ACC112 (cell line): ENCODE measurements around the gene NEU2.

Experiments
- H2AFZ ChIP-seq: fragments of 200-600 bp; sonication (generic); one replicate; pipeline ENCODE4 v1.6.0; 2017; ENCODE audit warnings: antibody characterized with exemption, low read length; ENCODE audit not compliant: unreplicated experiment
- H3K27ac ChIP-seq: fragments of 200-600 bp; sonication (generic); 2 replicates; pipeline ENCODE4 v1.5.1; 2014; ENCODE audit warnings: low read depth, mild to moderate bottlenecking, antibody characterized with exemption, low read length, moderate library complexity
- H3K27me3 ChIP-seq: fragments of 200-600 bp; sonication (generic); 2 replicates; pipeline ENCODE4 v1.6.1; 2014; ENCODE audit warnings: mild to moderate bottlenecking, antibody characterized with exemption, low read length, moderate library complexity, mixed read lengths; ENCODE audit not compliant: insufficient read depth
- H3K36me3 ChIP-seq: fragments of 200-600 bp; sonication (generic); 2 replicates; pipeline ENCODE4 v1.6.1; 2016; ENCODE audit warnings: mild to moderate bottlenecking, antibody characterized with exemption, low read length, moderate library complexity, mixed read lengths; ENCODE audit not compliant: insufficient read depth
- H3K4me1 ChIP-seq: fragments of 200-600 bp; sonication (generic); one replicate; pipeline ENCODE4 v1.6.1; 2016; ENCODE audit warnings: low read length, mixed read lengths; ENCODE audit not compliant: insufficient read depth, unreplicated experiment, control insufficient read depth
- H3K4me3 ChIP-seq: fragments of 200-600 bp; sonication (generic); 2 replicates; pipeline ENCODE4 v1.5.1; 2014; ENCODE audit warnings: mild to moderate bottlenecking, low read depth, low read length
- H3K79me2 ChIP-seq: fragments of 200-600 bp; sonication (generic); one replicate; pipeline ENCODE4 v1.6.0; 2016; ENCODE audit warnings: low read length; ENCODE audit not compliant: control insufficient read depth, unreplicated experiment, insufficient read depth

Gene NEU2

DNA sequence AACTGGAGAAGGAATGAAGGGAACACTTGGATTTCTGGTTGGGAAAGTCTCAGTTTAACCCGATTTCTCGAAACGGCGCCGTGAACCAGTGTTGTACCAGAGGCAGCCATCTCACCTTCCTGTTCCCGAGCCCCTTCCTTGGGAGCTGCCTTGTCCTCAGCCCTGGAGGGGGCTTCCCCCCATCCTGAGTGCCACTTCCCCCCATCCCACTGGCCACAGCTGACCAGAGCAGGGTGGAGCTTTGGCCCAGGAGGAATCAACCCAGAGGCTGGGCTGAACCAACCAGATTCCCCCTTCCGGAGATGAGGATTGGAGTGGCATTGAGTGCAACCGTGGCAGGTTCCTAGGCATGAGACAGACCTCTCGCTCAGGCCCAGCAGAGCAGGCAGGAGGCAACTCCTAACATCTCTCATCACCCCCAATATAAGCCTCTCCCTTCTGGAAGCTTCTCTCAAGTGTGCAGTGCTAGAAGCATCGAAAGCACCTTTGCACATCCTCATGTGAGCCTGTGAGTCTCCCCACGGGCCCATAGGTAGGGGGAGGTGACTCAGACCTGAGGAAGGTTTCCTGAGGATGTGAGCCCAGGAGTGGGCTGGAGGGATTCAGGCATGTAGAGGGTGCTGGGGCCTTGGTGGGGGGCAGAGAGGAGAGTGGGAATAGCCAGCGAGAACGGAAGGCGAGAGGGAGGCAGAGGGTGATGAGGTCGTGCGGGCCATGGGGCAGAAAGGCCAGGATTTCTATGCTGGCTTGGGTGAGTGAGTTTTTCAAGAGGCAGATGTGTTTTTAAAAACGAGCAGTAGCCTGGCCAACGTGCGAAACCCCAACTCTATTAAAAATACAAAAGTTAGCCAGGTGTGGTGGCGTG lies 31.4 kb upstream of the NEU2 start:
- Histone ChIP-seq H3K27me3 (peaks cover 8% of the 10 kb centered on the region; the same call in 1 of the 2 replicates), H3K79me2 (no peaks in the 10 kb centered on the region), H3K4me3 (no peak overlapping the region), H3K4me1 (no peaks in the 10 kb centered on the region), H3K27ac (no peak overlapping the region), H2AFZ (no peak overlapping the region), H3K36me3 (no peaks in the 10 kb centered on the region)

DNA sequence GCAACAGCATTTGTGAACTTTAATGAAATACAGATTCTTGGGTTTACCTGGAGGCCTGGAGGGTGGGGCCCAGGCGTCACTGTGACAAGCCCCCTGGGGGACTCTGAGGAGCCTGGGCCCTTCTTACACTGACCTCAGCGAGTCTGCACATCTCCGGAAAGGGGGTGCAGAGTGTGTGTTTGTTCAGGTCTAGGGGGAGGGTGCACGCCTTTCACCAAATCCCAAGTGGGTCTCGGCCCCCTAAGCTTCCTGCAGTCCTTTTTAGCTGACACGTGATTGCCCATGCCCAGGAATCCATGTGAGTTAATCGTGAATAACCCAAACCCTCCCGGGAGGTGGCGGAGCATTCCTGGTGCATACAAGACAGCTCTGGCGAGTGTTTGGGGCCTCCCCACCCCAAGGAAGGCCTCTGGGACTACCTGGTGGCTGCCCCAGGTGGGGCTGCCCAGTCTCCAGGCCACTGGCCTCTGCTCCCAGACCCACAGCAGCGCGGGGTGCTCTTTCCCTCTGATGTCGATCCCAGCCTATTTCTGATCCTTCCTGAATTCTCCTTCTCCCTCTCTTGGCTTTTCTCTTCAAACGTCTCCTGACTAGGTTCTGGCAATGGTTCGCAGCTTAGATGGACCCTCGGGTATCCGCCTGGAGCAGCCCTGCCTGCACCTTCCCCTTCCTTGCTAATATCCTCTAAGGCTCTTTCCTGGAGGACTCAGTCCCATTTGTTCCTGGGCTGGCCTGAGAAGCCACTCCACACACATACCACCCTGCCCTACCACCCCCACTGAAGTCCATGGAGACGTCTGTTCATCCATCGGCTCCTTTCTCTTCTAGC lies 29.4 kb upstream of the NEU2 start:
- no peaks in the 10 kb centered on the region for H3K4me1 ChIP-seq
- no peaks in the 10 kb centered on the region for H3K36me3 ChIP-seq
- H3K79me2 ChIP-seq, result no peaks in the 10 kb centered on the region
- H3K4me3 ChIP-seq, result no peak overlapping the region
- H3K27ac ChIP-seq, result no peak overlapping the region
- peaks cover 8% of the 10 kb centered on the region; the same call in 1 of the 2 replicates for H3K27me3 ChIP-seq
- H2AFZ ChIP-seq, result no peak overlapping the region

DNA sequence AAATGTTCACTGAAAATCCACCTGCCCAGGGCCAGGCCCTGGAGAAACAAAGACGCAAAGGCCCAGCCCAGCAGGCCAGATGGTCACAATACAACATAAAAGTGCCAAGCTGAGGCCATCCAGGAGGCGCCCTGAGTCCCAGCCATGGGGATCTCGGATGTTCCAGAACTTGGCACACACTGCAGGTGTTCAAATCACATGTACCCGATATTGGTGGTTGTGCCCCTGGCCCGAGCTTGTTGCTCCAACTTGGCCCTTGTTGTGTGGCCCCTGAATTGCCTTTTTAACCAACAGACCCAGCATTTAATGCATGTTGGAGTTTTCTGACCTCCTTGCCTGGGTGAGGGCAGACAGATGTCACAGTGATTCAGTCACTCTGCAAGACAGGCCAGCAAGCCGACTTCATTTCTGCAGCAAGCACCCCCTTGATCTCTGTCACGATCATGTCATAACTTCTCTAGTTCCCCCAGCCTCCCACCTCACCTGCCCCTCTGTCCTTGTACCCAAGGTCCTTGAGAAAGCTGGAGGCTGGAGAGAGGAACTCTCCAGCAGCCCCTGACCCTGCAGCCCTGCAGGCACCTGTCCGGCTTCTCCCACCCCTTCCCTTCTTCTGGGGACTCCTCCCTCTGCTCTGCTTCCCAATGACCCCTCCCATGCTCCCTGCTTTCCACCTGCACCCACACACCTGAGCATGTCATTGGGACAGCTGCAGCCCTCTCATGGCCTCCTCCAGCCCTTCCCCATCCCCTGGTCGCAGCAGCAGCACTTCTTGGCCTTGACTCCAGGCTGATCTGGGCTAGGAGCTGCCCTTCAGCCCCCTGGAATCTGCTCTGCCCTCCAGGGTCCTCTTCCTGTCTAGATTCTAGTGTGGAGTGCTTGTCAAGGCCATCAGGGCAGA lies 28.6 kb upstream of the NEU2 start:
- Histone ChIP-seq H3K27me3 (peaks cover 8% of the 10 kb centered on the region; the same call in 1 of the 2 replicates), H3K4me3 (no peak overlapping the region), H3K4me1 (no peaks in the 10 kb centered on the region), H3K36me3 (no peaks in the 10 kb centered on the region), H2AFZ (no peak overlapping the region), H3K27ac (no peak overlapping the region), H3K79me2 (no peaks in the 10 kb centered on the region)

DNA sequence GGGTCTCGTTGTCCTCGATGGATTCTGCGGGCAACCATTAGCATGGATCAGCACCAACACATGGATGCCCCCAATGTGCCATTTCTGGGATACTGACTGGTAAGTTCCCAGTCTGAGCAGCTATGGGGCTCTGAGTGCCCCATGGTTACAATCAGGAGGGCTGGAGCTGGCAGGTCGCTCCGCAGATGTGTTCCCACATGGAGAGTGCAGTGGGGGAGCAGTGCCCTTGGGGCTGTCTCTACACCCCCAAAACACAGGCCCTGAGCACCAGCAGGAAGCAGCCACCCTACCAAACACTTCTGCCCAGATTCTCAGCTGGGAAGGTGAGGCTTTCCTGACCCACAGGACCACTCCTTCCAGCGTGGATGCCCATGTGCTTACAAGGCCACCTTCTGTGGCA lies 27.4 kb upstream of the NEU2 start:
- Histone ChIP-seq H3K27ac (no peak overlapping the region), H2AFZ (no peak overlapping the region), H3K36me3 (no peaks in the 10 kb centered on the region), H3K4me1 (no peaks in the 10 kb centered on the region), H3K4me3 (no peak overlapping the region), H3K27me3 (peaks cover 8% of the 10 kb centered on the region; the same call in 1 of the 2 replicates), H3K79me2 (no peaks in the 10 kb centered on the region)

DNA sequence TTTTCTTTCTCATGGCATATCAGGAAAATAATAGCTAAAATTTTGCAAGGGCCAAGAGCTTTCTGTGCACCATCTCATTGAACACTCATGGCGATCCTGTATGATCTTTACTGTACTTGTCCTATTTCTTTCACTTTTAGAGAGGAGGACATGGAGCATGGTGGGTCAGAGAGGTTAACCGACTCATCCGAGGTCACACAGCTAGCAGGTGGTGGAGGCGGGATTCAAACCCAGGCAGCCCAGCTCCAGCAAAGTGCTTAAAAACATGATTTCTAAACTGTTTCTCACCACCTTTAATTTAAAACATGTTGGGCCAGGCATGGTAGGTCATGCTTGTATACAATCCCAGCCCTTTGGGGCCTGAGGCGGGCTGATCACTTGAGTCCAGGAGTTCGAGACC lies 25.8 kb upstream of the NEU2 start:
- no peaks in the 10 kb centered on the region for H3K4me1 ChIP-seq
- peaks cover 8% of the 10 kb centered on the region; the same call in 1 of the 2 replicates for H3K27me3 ChIP-seq
- H3K27ac ChIP-seq, result no peak overlapping the region
- no peak overlapping the region for H2AFZ ChIP-seq
- no peaks in the 10 kb centered on the region for H3K79me2 ChIP-seq
- no peaks in the 10 kb centered on the region for H3K36me3 ChIP-seq
- no peak overlapping the region for H3K4me3 ChIP-seq

DNA sequence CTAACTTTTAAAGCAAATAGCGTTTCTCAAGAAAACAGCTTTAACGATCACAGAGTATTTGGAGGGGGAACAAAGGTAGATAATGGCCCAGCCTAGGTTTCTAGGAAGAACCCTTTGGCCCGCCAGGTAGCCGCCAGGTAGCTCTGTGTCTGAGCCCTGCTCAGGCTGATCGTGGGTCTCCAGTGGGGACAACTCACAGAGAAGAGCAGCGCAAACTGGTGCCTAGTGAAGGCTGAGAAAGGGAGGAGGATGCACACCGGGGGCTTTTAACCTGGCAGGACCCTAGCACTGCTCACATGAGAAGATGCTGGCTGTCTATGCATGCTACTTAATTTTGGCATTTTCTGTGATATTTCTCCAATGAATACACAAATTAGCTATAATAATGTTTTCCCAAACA lies 25.2 kb upstream of the NEU2 start:
- Histone ChIP-seq H3K27me3 (peaks cover 8% of the 10 kb centered on the region; the same call in 1 of the 2 replicates), H2AFZ (no peak overlapping the region), H3K27ac (no peak overlapping the region), H3K79me2 (no peaks in the 10 kb centered on the region), H3K36me3 (no peaks in the 10 kb centered on the region), H3K4me1 (no peaks in the 10 kb centered on the region), H3K4me3 (no peak overlapping the region)

DNA sequence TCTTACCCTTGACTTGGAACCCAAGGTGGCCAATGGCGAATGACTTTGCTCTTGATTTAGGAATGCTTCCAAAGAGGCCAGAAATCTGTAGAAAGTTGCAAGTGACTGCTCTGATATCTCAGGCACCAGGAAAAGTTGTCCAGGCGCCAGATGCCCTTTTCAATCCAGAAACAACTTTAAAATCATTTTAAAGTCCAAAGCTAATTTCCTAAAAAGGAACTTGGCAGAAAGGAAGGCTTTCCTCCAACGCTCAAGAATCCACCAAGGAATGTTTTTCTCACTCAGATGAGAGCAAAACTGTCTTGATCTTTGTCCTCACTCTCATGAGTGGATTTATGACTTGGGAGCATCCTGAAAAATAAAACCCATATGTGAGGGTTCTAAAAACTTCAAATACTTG lies 24.7 kb upstream of the NEU2 start:
- no peak overlapping the region for H3K4me3 ChIP-seq
- no peak overlapping the region for H3K27ac ChIP-seq
- peaks cover 8% of the 10 kb centered on the region; the same call in 1 of the 2 replicates for H3K27me3 ChIP-seq
- H3K79me2 ChIP-seq, result no peaks in the 10 kb centered on the region
- H2AFZ ChIP-seq, result no peak overlapping the region
- H3K4me1 ChIP-seq, result no peaks in the 10 kb centered on the region
- H3K36me3 ChIP-seq, result no peaks in the 10 kb centered on the region

DNA sequence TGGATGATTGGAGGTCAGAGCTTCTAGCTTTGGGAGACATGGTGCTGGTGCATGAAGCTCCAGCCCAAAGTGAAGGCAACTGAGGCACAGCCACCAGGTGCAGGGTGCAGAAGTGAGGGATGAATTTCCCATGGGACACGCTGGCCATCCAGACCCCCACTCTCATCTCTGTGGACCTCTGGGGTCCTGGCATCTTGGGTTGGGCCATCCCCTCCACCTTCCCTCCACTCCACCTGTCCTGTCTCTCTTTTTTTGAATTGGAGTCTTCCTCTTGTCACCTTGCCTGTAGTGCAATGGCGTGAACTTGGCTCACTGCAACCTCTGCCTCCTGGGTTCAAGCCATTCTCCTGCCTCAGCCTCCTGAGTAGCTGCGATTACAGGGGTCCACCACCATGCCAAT lies 22.8 kb upstream of the NEU2 start:
- Histone ChIP-seq H3K27me3 (peaks cover 8% of the 10 kb centered on the region; the same call in 1 of the 2 replicates), H3K27ac (no peak overlapping the region), H2AFZ (no peak overlapping the region), H3K4me1 (no peaks in the 10 kb centered on the region), H3K4me3 (no peak overlapping the region), H3K36me3 (no peaks in the 10 kb centered on the region), H3K79me2 (no peaks in the 10 kb centered on the region)

DNA sequence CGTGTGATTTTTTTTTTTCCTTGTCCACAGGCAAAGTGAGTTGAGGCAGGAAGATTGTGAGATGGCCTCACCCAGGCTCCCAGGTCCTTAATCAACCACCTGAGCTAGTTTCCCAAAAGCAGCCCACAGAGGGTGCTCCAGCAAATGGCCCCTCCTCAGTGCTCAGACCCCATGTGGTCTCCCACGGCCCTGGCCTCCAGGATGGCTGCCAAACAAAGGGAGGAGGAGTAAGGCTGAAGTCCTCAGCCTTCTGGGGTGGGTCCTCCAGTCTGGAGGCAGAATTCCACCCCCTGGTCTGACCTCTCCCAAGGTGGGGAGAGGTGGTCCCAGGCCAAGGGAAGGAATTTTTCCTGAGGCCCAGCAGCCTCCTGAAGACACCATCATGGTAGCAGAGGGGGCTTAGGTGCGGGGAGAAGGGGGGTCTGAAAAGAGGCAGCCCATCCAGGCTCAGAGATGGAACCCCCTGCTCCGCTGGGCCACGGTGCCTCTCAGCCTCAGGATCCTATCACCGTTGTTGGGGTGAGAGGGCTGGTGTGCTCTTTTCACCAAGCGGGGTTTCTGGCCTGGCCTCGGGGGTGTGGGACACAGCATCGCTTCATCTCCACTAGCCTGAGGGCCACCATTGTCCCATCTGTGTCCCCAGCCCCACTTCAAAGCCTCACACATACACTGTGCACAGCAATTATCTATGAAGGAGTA lies 21.8 kb upstream of the NEU2 start:
- H3K79me2 ChIP-seq, result no peaks in the 10 kb centered on the region
- no peaks in the 10 kb centered on the region for H3K27me3 ChIP-seq
- H3K4me1 ChIP-seq, result no peaks in the 10 kb centered on the region
- H3K36me3 ChIP-seq, result no peaks in the 10 kb centered on the region
- H3K4me3 ChIP-seq, result no peak overlapping the region
- no peak overlapping the region for H3K27ac ChIP-seq
- H2AFZ ChIP-seq, result no peak overlapping the region

DNA sequence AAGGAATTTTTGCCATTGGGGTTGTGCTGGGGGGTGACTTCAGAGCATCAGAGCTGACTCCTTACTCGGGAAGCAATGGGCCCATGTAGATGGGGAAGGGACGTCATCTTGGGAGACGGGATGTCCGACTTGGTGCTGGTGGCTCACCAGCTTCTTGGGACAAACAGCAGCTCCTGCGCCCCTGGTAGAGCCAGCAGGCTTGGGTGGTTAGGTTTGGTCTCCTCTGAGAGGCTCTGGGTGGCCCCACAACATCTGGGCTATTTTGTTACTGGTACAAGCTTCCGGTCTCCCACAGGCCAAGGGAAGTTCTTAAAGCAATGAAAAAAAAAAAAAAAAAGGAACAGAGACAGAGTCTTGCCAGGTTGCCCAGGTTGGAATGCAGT lies 21.2 kb upstream of the NEU2 start:
- Histone ChIP-seq H3K79me2 (no peaks in the 10 kb centered on the region), H3K4me1 (no peaks in the 10 kb centered on the region), H3K27ac (no peak overlapping the region), H2AFZ (no peak overlapping the region), H3K4me3 (no peak overlapping the region), H3K36me3 (no peaks in the 10 kb centered on the region), H3K27me3 (no peaks in the 10 kb centered on the region)
